Breast epithelium (tissue), 3 donors: ENCODE measurements around the gene ARHGAP26.

Source experiments
- POLR2A ChIP-seq: fragments of 450-650 bp; IDR thresholded peaks from one replicate; pipeline ENCODE4 v1.6.1; 2016; ENCODE audit warnings: antibody characterized with exemption, mild to moderate bottlenecking, moderate library complexity
- POLR2AphosphoS5 ChIP-seq, 3 donors: sonication (generic); formaldehyde crosslinking; IDR thresholded peaks; one replicate each; pipeline ENCODE4 v1.6.1; 2017; ENCODE audit warnings: antibody characterized with exemption in 3 of 3
- TF ChIP-seq, protein P1 (sequence below), 3 donors: fragments of 450-650 bp; IDR thresholded peaks; one replicate each; pipeline ENCODE4 v1.5.1; 2016 to 2017; ENCODE audit warnings: antibody characterized with exemption in 3 of 3, mild to moderate bottlenecking in 3 of 3, moderate library complexity in 3 of 3

DNA sequence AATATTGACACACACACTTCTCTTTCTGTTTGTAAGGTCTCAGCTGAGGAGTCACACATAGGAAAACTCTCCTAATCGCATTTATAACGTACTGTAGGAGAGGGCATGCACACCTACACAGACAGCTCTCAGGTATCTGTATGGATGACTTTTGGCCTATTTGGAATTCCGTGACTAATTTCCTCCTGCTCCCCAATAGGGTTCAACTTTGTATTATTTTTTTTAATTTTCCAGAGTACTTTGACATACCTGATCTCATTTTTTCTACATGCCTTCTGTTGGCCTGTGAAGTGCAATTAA, 195.9 kb downstream of the ARHGAP26 start:
- TF ChIP-seq, protein P1, sequence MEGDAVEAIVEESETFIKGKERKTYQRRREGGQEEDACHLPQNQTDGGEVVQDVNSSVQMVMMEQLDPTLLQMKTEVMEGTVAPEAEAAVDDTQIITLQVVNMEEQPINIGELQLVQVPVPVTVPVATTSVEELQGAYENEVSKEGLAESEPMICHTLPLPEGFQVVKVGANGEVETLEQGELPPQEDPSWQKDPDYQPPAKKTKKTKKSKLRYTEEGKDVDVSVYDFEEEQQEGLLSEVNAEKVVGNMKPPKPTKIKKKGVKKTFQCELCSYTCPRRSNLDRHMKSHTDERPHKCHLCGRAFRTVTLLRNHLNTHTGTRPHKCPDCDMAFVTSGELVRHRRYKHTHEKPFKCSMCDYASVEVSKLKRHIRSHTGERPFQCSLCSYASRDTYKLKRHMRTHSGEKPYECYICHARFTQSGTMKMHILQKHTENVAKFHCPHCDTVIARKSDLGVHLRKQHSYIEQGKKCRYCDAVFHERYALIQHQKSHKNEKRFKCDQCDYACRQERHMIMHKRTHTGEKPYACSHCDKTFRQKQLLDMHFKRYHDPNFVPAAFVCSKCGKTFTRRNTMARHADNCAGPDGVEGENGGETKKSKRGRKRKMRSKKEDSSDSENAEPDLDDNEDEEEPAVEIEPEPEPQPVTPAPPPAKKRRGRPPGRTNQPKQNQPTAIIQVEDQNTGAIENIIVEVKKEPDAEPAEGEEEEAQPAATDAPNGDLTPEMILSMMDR (IDR thresholded peaks at IDR 0.05) = no peak
- TF ChIP-seq POLR2A (no peak), POLR2AphosphoS5 (IDR thresholded peaks at IDR 0.05) (no peak)
